ENCODE data around the gene LMF2.

LMF2 gene

GRCh38 chr22:50465066-50465930 lies 42.2 kb downstream of the LMF2 start:
- no peak for TF ChIP-seq CTCF (IDR thresholded peaks at IDR 0.05; ENCODE audit: extremely low read depth, missing control alignments)
- DNase-seq (ENCODE audit: low spot score): no peak

GRCh38 chr22:50464451-50464850 lies 43.1 kb downstream of the LMF2 start:
- no peak for TF ChIP-seq CTCF (IDR thresholded peaks at IDR 0.05; ENCODE audit: extremely low read depth, missing control alignments)
- DNase-seq (ENCODE audit: low spot score): no peak

- DNase-seq (ENCODE audit: low spot score): no peak
- TF ChIP-seq CTCF (IDR thresholded peaks at IDR 0.05; ENCODE audit: extremely low read depth, missing control alignments): no peak
Observed at GRCh38 chr22:50463188-50463900, 44.2 kb downstream of the LMF2 start.

GRCh38 chr22:50461979-50462540 lies 45.4 kb downstream of the LMF2 start:
- TF ChIP-seq CTCF (IDR thresholded peaks at IDR 0.05; ENCODE audit: extremely low read depth, missing control alignments): no peak
- DNase-seq (ENCODE audit: low spot score): no peak

DNA sequence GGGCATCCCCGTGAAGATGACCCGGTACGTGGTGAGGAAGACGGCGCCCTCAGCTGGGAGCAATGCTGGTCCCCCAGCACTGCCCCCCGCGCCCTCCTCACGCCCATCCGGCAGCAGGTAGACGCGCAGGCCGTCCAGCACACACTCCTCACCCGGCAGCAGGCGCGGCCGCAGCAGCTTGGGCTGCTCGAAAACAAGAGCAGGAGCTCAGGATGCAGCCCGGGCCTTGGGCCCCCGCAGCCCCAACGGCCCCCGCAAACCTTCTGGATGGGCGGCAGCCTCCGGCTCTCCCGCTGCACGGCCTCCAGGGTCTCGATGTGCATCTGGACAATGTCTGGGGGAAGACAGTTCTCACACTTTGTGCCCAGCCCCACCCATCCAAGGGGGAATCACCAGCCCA lies 46.0 kb downstream of the LMF2 start:
- no peak for DNase-seq (ENCODE audit: low spot score)
- TF ChIP-seq CTCF (IDR thresholded peaks at IDR 0.05; ENCODE audit: extremely low read depth, missing control alignments): no peak

DNA sequence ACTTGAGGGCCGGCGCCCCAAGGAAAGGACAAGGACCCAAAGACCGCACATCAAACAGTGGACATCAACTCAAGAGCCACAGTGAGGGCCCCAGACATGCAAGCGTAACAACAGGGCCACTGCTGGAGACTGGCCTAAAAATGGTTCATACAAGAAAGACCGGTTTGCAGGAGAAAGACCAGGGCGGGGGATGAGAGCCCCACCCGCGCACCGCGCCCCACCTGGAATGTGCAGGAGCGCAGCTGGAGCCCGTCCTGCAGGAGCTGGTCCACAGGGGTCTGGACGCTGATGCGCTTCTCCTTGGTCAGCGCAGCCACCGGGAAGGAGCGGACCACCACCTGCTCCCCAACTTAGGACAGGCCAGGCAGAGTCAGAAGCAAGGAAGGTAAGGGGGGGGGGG lies 46.6 kb downstream of the LMF2 start:
- TF ChIP-seq CTCF (IDR thresholded peaks at IDR 0.05; ENCODE audit: extremely low read depth, missing control alignments): no peak
- DNase-seq (ENCODE audit: low spot score): no peak
